NCI-H2196 (cell line): ENCODE results near the gene SLC37A4.
"Not testable (repeated sequence)": the region's sequence is repeated elsewhere in the genome, so short reads cannot be mapped to it uniquely, and the experiment has no call there.

Source experiments
- DNase-seq: peaks from one replicate; lab custom pipeline; 2025; ENCODE audit not compliant: unreplicated experiment; lab: John Stamatoyannopoulos, UW

Gene SLC37A4

GRCh38 chr11:119018074-119018938 is 12.4 kb downstream of the SLC37A4 start, which contains the start of the genes RPS25 and TRAPPC4:
Gene RPS25, minus strand, starts transcription at chr11:119018343. Its CDS starts 59 bp downstream, at chr11:119018284.
Gene TRAPPC4, plus strand, starts transcription at chr11:119018766. Its CDS starts 30 bp downstream, at chr11:119018796.
- peak; percentile 96 for DNase-seq

DNA sequence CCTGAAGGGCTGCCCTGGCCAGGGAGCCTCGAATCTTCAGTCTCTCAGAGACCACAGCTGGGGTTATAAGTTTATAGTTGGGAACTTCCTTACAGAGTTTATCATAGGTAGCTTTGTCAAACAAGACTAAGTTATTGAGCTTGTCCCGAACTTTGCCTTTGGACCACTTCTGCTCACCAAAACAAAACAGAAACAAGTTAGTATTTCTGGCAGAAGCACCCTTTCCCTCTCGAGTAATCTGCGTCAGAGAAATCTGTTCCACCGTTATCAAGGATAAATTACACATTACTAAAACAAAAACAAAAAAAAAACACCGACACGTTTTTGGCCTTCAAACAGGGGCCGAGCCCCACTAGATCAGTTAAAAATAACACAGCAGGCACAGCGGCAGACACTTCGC is 13.3 kb downstream of the SLC37A4 start:
- not testable (repeated sequence) for DNase-seq

DNA sequence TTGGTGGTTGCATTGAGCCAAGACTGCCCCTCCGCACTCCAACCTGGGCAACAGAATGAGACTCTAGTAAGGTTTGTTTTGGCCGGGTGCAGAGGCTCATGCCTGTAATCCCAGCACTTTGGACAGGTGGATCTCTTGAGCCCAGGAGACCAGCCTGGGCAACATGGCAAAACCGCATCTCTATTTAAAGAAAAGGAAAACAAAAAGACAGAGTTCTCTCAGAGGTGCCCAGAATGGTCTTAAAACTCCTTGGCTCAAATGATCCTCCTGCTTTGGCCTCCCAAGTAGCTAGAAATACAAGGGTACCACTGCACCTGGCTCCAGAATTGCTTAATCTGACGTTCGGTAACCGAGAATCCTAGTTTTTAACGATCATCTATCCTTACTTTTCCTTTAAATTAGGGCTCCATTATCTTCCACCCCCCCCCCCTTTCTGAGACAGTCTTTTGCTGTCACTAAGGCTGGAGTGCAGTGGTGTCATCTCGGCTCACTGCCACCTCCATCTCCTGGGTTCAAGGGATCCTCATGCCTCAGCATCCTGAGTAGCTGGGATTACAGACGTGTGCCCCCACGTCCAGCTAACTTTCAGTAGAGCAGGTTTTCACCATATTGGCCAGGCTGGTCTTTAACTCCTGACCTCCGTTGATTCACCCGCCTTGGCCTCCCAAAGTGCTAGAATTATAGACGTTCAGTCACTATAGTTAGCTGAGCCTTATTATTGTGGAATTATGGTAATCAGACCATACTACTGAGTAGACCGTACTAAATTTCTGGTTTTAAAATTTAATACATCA is 14.3 kb downstream of the SLC37A4 start:
- no peak for DNase-seq

DNA sequence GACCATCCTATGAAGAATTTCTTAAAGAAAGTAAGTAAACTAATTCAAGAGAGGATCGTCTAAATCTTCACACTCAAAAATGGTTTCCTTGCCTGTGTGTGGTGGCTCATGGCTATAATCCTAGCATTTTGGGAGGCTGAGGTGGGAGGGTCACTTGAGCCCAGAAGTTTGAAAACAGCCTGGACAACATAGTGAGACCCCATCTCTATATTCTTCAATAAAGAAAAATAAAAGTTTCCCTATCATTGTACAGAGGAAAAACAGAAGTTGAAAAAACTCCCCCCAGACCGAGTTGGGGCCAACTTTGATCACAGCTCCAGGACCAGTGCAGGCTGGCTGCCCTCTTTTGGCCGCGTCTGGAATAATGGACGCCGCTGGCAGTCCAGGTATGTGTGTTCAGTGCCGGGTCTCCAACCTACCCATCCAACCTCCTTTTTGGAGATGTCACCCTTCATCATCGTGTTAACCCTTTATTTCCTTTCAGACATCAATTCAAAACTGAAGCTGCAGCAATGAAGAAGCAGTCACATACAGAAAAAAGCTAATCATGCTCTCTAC is 15.5 kb downstream of the SLC37A4 start:
- DNase-seq, result no peak

DNA sequence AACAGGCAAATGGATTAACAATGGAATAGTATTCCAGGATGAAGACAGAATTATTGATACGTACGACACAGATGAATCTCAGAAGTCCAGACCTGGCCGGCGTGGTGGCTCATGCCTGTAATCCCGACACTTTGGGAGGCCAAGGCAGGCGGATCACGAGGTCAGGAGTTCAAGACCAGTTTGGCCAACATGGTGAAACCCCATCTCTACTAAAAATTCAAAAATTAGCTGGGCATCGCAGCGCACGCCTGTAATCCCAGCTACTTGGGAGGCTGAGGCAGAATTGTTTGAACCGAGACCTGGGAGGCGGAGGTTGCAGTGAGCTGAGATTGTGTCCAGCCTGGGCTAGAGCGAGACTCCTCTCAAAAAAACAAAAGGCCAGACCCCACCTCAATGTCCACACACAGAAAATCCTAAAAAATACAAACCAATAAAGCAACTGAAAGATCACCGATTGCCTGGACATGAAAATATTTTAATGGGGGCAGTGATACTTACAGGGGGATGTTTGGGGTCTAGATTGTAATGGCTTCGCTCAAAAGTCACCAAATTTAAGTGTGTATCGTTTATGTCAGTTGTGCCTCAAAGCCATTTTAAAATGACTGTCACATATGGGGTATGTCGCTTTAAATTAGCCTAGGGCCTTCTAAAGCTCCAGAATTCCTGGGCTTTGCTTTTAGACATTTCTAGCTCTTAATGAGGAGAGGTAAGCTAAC is 16.3 kb downstream of the SLC37A4 start:
- DNase-seq, result no peak

DNA sequence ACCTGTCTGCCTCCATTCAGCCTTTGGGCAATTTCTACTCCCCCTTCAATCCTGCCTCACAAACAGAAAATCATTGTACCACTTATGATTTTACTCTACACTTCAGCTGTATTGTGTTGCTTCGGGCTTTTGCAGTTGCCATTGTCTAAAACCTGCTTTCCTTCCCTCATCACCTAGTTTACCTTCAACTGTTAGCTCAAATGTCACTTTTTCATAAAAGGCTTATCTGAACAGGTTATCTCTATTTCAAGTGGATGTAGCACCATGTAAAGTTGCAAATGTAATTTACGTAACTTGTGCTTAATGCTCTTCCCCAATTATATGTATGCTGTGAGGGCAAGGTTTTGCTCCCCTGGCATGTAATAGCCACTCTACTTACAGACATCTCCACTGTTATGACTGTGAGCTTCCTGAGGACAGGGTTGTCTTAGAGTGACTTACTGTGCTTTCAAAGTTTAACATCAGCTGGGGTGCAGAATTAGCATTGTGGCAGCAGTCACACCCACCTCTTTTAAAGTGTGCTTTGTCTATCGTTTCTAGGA is 18.0 kb downstream of the SLC37A4 start:
- DNase-seq, result no peak

GRCh38 chr11:119011476-119012053 is 19.1 kb downstream of the SLC37A4 start:
- DNase-seq, result no peak

DNA sequence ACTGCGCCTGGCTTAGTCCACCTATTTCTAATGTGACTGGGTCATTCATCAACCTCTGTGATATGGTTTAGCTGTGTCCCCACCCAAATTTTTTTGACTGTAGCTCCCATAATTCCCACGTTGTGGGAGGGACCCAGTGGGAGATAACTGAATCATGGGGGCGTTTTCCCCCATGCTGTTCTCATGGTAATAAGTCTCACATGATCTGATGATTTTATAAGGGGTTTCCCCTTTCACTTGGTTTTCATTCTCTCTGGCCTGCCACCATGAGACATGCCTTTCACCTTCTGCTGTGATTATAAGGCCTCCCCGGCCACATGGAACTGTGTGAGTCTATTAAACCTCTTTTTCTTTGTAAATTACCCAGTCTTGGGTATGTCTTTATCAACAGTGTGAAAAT is 24.0 kb downstream of the SLC37A4 start:
- DNase-seq, result no peak

- no peak for DNase-seq
Observed at GRCh38 chr11:119000906-119001305, 29.8 kb downstream of the SLC37A4 start.

- DNase-seq, result no peak
Observed at GRCh38 chr11:118998822-118999221, 31.9 kb downstream of the SLC37A4 start.

GRCh38 chr11:118998388-118998717 is 32.3 kb downstream of the SLC37A4 start:
- no peak for DNase-seq

DNA sequence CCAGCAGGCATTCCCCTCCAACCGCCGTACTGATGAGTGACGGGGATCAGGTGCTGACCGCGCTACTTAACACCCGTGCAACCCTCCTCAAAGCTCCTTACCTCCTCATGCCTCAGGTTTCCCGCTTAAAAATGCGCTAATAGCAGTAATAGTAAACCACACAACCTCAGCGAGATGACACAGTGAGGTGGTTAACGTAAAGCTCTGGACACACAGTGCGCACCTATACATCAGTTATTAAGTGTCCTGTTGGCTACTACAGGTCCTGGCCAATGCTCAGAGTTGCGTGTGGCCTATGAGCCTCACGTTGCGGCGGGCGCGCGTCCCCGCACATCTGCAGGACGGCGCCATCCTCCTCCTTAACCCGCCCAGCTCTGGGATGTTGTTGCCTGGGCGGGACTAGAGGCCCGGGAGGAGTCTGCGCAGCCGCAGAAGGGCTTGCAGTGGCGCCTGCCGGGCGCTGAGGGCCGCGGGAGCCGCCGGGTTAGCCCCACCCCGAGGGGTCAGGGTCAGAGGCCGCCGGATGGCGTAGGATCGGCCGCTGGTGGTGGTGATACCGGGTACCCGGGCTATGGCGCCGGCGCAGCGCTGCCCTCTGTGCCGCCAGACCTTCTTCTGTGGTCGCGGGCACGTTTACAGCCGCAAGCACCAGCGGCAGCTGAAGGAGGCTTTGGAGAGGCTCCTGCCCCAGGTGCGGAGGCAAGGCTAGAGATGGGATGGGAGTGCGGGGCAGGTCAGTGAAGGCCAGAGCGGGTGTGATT is 32.9 kb downstream of the SLC37A4 start, which contains the start of gene CENATAC:
Gene CENATAC, plus strand, starts transcription at position 512 of the 761 bp plus-strand sequence. Its CDS starts 60 bp downstream, at position 572.
- peak; percentile 96 for DNase-seq

DNA sequence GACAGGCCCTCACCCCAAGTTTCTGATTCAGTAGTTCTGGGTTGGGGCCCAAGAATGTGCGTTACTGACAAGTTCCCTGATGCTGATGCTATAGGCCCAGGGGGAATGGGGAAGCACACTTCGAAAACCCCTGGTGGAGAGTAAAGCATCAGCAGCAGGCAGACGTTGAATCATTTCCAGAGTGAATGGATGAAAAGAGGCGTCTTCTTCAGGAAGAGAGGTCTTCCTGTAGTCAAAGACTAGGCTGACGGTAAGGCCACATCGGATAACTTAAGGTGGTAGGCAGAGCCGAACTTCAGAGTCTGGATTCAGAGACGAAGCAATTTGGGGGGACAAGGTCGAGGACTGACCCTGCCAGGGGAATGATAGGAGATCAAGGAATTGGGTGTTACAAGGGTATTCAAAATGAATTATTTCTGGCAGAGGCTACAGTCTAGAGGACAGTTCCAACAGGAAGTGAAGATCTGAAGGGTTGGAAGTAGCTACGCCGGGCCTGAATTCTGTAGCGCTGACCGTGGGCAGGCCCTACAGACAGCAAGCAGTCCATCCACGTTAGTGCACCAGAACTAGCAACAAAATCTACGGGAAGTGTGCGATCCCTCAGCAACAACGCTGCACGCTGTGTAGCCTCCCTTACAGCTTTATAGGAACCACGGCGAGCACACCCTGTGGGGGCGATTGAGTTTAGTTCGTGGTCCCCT is 33.6 kb downstream of the SLC37A4 start:
- DNase-seq, result no peak

GRCh38 chr11:118991486-118992038 is 39.1 kb downstream of the SLC37A4 start:
- not testable (repeated sequence) for DNase-seq

DNA sequence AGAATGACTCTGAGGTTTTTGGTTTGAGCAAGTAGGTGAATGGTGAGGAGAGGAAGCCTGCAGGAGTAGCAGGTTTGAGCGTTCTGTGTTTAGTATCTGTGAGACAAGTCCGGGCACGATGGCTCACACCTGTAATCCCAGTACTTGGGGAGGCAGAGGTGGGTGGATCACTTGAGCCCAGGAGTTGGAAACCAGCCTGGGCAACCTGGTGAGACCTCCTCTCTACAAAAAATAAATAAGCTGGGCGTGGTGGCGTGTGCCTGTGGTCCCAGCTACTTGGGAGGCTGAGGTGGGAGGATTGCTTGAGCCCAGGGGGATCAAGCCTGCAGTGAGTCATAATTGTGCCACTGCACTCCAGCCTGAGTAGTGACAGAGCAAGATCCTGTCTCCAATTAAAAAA is 42.4 kb downstream of the SLC37A4 start:
- DNase-seq, result peak; percentile 60

DNA sequence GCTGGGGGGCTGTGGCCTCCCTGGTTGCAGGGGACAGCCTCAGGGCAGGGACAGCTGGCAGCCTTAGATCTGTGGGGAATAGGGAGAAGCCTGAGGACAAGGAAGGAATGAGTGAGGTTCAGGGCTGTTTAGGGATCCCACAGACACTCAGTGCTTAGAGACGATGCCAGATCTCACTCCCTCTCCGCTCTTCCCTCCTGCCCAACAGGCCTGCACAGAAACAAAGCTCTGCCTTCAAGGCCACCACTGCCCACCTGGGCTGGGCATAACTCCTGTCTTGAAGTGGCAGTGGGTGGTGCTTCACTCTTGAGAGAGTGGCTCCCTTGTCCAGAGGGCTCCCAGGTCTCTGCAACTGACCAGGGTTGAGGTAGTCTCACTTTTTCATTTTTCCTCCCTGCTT is 45.9 kb downstream of the SLC37A4 start:
- no peak for DNase-seq

DNA sequence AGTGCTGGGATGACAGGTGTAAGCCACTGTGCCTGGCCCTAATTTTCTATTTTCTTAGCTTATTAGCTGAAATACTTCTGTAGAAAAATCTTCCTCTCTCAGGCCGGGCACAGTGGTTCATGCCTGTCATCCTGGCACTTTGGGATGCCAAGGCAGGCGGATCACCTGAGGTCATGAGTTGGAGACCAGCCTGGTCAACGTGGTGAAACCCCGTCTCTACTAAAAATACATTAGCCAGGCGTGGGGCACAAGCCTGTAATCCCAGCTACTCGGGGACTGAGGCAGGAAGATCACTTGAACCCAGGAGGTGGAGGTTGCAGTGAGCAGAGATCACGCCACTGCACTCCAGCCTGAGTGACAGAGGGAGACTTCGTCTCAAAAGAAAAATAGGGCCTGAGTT is 46.3 kb downstream of the SLC37A4 start:
- DNase-seq, result not testable (repeated sequence)

GRCh38 chr11:118980191-118980881 is 50.3 kb downstream of the SLC37A4 start:
- DNase-seq, result no peak
